ENCODE measurements around the gene RELT. TPM values are rescaled to one million over a fixed set of nuclear protein-coding genes. Genes with fewer than 3 reads are reported as not detected.
"Not testable (repeated sequence)": the region's sequence is repeated elsewhere in the genome, so short reads cannot be mapped to it uniquely, and the experiment has no call there.

RELT gene
- total RNA-seq, 1 donor from 2014 or later = 9.4 TPM

DNA sequence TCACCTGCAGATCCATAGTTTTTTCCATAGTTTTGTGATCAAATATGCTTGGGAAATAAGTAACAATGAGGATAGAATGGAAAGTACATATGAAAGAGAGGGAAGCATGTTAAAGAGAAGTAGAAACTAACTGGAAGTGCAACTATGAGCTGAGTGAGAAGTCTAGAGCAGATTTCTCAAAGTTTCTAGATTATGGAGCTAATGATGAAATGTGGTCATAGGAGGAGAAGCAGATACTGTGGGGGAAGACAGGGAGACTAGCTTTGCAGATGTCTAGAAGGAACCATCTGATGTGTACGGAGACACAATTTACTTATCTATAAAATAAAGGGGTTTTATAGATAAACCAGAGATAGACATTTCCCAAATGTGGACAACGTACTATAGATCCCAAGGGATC is 37.1 kb downstream of the RELT start:
- DNase-seq (ENCODE audit: low spot score) (no peak), ATAC-seq (no peak)
- intact Hi-C loops (cut with DNase I) = no loop called here

GRCh38 chr11:73414977-73415651 is 38.9 kb downstream of the RELT start:
- ATAC-seq (peak; percentile 79), DNase-seq (ENCODE audit: low spot score) (no peak)
- intact Hi-C loops (cut with DNase I) = no loop called here

DNA sequence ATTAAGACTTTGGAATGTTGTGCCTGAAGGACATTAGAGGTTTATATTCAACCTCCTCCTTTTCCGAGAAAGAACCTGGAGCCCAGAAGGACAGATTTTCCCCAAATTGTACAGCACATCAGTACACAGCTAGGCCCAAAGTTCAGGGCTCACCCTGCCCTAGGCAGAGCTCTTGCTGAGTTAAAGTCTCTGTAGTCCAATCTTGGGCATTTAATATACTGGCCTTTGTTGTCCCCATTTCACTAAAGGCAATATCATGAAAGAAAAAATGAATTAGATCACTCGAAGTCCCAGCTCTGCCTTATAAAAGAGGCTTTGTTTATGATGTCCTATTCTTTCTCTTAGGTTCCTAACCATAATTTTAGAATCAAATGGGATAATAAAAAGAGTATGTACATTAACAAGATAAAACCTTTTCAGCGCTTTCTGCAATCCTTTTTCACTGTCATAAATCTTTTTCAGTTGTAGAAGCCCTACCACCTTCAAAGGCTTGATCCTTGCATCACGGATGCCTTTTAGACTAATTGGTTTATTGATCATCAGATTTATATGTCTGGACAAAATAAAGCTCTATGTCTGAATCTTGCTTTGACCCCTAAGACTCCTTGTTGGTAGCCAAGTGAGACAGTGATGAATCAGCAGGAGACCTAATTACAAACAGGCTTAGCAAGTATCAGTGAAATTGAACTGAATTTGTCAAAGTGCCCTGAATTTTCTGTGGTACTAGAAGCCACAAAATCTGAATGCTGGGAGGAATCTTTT is 39.8 kb downstream of the RELT start:
- ATAC-seq (peak; percentile 49), DNase-seq (ENCODE audit: low spot score) (no peak)
- intact Hi-C loops (cut with DNase I) = no loop called here

- DNase-seq (ENCODE audit: low spot score) (no peak), ATAC-seq (peak; percentile 60)
- intact Hi-C loops (cut with DNase I) = no loop called here
Measured at GRCh38 chr11:73416786-73417185, 40.6 kb downstream of the RELT start.

- no peak for ATAC-seq
- no peak for DNase-seq (ENCODE audit: low spot score)
- intact Hi-C loops (cut with DNase I) = no loop called here
Measured at GRCh38 chr11:73420136-73420535, 43.9 kb downstream of the RELT start.

- ATAC-seq = no peak
- no peak for DNase-seq (ENCODE audit: low spot score)
- intact Hi-C loops (cut with DNase I) = no loop called here
Measured at GRCh38 chr11:73422886-73423285, 46.7 kb downstream of the RELT start.

GRCh38 chr11:73423506-73423905 is 47.3 kb downstream of the RELT start:
- ATAC-seq (no peak), DNase-seq (ENCODE audit: low spot score) (no peak)
- intact Hi-C loops (cut with DNase I) = no loop called here

DNA sequence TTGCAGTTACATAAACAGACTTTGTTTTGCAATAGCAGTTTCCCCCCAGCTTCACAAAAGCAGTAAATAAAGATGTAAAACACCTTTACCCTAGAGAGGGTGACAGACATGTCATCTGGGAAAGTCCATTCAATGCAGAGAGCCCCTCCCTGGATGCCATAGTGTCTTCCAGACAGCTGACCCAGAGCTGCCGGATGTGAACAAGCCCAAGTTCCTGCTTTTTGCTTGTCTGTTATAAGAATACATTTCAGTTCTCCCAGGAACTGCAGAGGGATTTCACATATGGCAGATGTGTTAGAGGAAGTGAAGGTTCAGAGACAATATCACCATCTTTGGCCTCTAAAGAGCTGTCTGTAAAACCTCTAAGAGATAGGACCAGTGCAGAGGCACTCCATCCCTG is 48.9 kb downstream of the RELT start:
- ATAC-seq = peak; percentile 38

DNA sequence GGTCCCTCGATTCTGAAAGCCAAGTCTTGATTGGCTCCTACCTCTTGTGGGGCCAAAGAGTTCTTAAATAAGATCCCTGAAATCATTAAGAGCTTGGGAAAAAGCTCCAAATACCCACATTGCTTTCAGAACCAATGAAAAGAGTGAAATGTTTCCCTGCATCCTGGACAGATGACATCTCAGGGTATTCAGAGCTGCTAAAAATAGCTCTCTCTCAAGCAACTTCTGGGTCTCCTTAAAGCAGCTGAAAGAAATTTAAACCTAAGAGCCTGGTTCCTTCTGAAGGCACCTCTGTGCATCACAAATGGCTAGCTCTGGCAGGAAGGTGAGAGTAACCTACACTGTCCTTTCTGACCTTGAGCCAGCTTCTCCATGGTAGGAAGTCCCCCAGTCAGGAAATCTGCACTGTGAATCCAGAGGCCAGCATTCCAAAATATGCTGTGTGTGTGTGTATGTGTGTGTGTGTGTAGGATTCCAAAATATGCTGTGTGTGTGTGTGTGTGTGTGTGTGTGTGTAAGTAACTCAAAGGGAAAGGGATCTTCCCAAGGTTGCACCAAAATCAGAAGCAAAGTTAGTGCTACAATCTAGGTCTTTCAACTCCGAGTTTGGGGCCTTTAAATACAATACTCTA is 50.1 kb downstream of the RELT start:
- intact Hi-C loops (cut with DNase I) = no loop called here
- no peak for ATAC-seq
- DNase-seq (ENCODE audit: low spot score) = no peak

More for the DNA sequence above, 48.9 kb downstream of the RELT start:
- no peak for DNase-seq (ENCODE audit: low spot score)
- intact Hi-C loops (cut with DNase I) = no loop called here

GRCh38 chr11:73428227-73428626 is 52.0 kb downstream of the RELT start:
- ATAC-seq (no peak), DNase-seq (ENCODE audit: low spot score) (no peak)
- intact Hi-C loops (cut with DNase I) = no loop called here

DNA sequence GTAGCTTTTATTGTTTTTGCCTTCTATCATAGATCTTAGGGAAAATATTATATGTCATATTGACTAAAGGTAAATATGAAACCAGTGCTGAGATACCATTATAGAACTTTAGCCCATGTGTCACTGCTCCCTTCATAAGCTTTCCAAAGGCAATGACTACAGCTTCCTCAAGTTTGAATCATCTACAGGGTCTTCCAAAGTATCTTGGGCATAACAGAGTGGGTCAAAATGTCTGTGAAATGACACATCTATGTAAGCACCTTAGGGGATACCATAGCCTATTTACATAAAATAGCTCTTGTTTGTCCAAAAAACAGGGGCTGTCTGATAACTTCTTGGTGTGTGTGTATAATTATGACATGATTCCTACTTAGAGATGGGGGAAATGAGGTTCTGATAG is 52.5 kb downstream of the RELT start:
- intact Hi-C loops (cut with DNase I) = no loop called here
- no peak for DNase-seq (ENCODE audit: low spot score)
- no peak for ATAC-seq

GRCh38 chr11:73429121-73429750 is 53.0 kb downstream of the RELT start:
- DNase-seq (ENCODE audit: low spot score) (no peak), ATAC-seq (no peak)
- intact Hi-C loops (cut with DNase I) = no loop called here

DNA sequence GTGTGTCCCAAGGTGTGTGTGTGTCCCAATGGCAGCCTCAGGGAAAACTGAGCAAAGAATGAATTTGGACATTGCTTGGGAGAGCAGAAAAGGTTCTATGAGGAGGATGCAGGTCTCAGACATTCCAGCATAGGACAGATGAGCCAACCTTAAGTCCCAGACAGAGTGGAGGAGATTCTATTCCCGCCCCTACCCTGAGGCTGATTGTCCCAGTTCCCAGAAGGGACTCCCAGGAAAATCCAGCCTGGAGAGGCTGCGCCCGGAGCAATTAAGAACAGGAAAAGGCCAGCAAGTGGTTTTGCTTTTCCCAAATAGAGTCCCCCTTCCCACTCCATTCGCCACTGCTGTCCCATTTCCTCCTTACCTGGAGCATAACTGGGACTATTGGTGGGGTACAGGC is 54.1 kb downstream of the RELT start:
- DNase-seq (ENCODE audit: low spot score) (no peak), ATAC-seq (no peak)
- intact Hi-C loops (cut with DNase I) = no loop called here

DNA sequence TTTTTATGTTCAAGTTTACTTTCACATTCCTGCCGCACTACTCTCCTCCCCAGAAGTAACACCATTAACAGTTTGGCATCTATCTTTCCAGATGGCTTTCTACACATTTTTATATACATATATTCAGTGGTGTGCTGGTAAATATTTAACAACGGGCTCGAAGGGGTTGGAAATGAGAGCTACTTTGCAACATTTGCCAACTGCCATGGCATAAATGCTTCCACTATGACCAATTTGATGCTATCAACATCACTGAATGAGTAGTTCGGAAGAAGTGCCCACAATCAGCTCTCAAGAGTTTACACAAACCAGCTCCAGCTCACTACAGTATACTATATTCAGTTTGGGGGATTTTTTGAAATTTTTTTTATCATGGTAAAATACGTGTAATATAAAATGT is 55.2 kb downstream of the RELT start:
- intact Hi-C loops (cut with DNase I) = no loop called here
- DNase-seq (ENCODE audit: low spot score) = no peak
- no peak for ATAC-seq

GRCh38 chr11:73436859-73437258 is 60.7 kb downstream of the RELT start:
- DNase-seq (ENCODE audit: low spot score); intact Hi-C loops (cut with DNase I); ATAC-seq: not testable (repeated sequence)

DNA sequence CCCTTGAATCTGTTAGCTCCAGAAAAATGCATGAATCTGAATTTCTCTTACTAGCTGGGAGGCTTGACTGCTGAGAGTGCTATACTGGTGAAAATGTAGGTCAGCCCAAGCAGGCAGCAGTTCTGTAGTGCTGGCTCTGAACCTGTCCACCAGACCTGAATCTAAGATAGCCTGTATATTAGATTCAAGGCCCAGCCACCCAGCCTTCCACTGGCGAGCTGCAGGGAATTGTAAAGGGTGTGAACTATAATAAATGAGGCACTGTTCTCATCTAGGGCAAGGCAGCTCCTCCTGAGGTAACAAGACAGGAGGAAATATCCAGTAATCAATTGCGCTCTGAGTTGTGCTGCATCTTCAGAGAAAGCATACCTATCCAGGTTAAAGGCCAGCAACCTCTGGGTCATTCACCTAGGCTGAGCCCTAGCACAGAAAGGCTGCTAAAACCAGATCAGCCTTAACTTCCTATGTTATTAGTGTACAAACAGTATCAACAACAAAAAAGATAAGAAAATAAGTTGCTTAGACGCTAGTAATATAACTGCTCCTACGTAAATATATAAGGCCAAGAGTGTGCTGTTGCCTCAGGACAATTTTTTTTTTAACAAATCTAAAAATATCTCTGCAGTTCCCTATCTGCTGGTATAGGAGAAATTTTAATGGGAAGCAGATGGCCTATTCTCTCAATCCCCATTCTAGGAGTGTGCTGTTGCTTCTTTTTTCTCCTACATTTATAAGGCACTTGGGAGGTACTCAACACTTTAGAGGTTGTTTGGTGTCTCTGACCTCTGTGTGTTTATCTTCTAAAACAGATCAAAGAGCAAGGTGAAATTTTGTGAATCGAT is 63.0 kb downstream of the RELT start:
- DNase-seq (ENCODE audit: low spot score) (no peak), ATAC-seq (peak; percentile 48)
- intact Hi-C loops (cut with DNase I) = no loop called here

DNA sequence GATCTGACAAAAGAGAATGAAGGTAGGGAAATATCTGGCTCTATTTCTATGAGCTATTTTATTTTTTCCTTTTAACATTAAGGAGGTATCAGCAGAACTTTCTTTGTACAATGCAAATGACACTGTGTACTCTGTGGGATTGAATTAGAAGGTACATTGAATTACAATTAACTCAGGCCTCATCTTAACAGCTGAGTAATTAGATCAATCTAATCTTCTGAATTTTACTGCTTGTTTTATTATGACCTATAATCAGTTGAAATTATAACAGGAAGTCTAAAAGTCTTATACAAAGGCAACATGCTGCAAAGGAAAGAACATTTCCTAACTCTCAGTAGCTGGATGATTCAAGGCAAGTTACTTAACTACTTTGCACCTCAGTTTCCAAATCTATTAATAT is 69.8 kb downstream of the RELT start:
- ATAC-seq (no peak), DNase-seq (ENCODE audit: low spot score) (no peak)
- intact Hi-C loops (cut with DNase I) = no loop called here

DNA sequence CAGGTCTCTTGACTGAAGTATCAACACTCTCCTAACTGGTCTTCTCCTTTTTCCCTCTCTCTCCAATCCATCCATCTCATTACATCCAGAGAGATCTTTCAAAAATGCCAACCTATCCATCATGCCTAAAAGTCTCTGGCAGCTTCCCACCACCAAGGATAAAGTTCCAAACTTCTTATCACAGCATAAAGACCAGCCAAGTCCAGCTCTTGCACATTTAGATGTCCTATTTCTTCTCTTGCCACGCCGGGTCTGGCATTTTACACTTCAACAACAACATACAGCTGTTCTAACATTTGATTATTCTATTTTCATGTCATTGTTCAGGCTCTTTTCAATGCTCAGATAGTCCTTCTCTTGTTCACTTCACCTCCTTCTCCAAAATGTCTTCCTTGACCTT is 70.6 kb downstream of the RELT start:
- no peak for DNase-seq (ENCODE audit: low spot score)
- intact Hi-C loops (cut with DNase I) = no loop called here
- no peak for ATAC-seq

Measured in sciatic nerve (tissue), 2 donors.